K562 (cell line): ENCODE results near the gene SV2C.

Experiments used
- CHD4 ChIP-seq: fragments of 200-600 bp; sonication (generic); IDR thresholded peaks from 3 replicates; pipeline ENCODE4 v1.6.1; 2012; ENCODE audit warnings: low read depth, mild to moderate bottlenecking, mixed read lengths, low read length, inconsistent platforms; ENCODE audit not compliant: insufficient read depth, insufficient replicate concordance, poor library complexity, severe bottlenecking
- FIP1L1 ChIP-seq: fragments of 200-400 bp; formaldehyde crosslinking; IDR thresholded peaks from 2 replicates; pipeline ENCODE4 v1.6.1; 2018; ENCODE audit warnings: mild to moderate bottlenecking, low read depth, low read length; ENCODE audit not compliant: poor library complexity, severe bottlenecking
- FOXP1 ChIP-seq: sonication (generic); formaldehyde crosslinking; IDR thresholded peaks from 2 replicates; pipeline ENCODE4 v1.8.0; 2022; ENCODE audit warnings: mild to moderate bottlenecking, missing genetic modification reagents
- GATA2 ChIP-seq: sonication (generic); formaldehyde crosslinking; IDR thresholded peaks from 2 replicates; pipeline ENCODE4 v1.4.0; 2020; ENCODE audit warnings: mild to moderate bottlenecking, missing genetic modification reagents
- POLR2A ChIP-seq: fragments of 450-650 bp; conservative IDR thresholded peaks from 2 replicates; pipeline ENCODE4 v1.6.1; 2016
- SMARCA4 ChIP-seq: fragments of 450-650 bp; IDR thresholded peaks from 2 replicates; pipeline ENCODE4 v1.6.1; 2016
- TCF3 ChIP-seq: sonication (generic); formaldehyde crosslinking; IDR thresholded peaks from 2 replicates; pipeline ENCODE4 v1.4.0; 2020; ENCODE audit warnings: mild to moderate bottlenecking, missing genetic modification reagents
- ZNF165 ChIP-seq: fragments of 250-450 bp; sonication (Bioruptor Pico); IDR thresholded peaks from 2 replicates; pipeline ENCODE4 v1.4.0; 2020; ENCODE audit warnings: borderline replicate concordance
- TF ChIP-seq, protein P1 (sequence below), 3 experiments: IDR thresholded peaks in 2 of 3; conservative IDR thresholded peaks in 1 of 3; 2 replicates each; pipeline ENCODE4 v1.5.1; 2011 to 2012; ENCODE audit warnings: low read length in 3 of 3, mild to moderate bottlenecking in 3 of 3, control low read depth in 2 of 3, improper control_type of control experiment in 1 of 3, inconsistent platforms in 1 of 3, low read depth in 1 of 3, mixed read lengths in 1 of 3, moderate library complexity in 1 of 3; ENCODE audit not compliant: insufficient read depth in 2 of 3
- TF ChIP-seq, protein P2 (sequence below): sonication (generic); formaldehyde crosslinking; IDR thresholded peaks from 2 replicates; pipeline ENCODE4 v1.4.0; 2020; ENCODE audit warnings: mild to moderate bottlenecking, missing genetic modification reagents
- TF ChIP-seq, protein P3 (sequence below), 2 experiments: fragments of 450-650 bp; formaldehyde crosslinking in 1 of 2; IDR thresholded peaks; 2 replicates each; pipeline versions ENCODE4 v1.4.0 to v1.6.1; 2014 to 2020; ENCODE audit warnings: mild to moderate bottlenecking in 2 of 2, borderline replicate concordance in 1 of 2, low read depth in 1 of 2
- TF ChIP-seq, protein P4 (sequence below): fragments of 200-800 bp; sonication (Bioruptor generic); IDR thresholded peaks from 2 replicates; pipeline ENCODE4 v1.6.1; 2016; ENCODE audit warnings: missing genetic modification characterization, missing compliant biosample characterization

DNA sequence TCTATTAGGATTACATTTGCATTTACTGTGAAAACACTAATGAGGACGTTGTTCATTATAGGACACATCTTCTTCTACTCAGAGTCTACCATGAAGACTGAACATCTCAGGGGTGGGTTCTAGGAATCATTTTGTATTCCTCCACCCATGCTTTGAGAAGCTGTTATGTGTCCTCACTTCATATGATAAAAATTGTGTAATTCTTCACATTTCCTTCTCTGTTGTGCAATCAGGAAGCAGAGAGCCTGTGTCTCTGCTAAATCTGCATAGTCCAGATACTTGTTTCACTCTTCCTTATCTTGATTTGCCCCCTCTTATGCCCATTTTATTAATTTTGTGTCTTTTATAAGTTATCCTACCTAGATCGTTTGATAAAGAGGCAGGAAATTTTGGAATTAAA, 222.1 kb downstream of the SV2C start:
- no peak for TF ChIP-seq SMARCA4
- no peak for TF ChIP-seq FOXP1 (CRISPR knock-in tag)
- TF ChIP-seq FIP1L1, result no peak
- TF ChIP-seq ZNF165 (CRISPR knock-in tag), result no peak
- no peak for TF ChIP-seq GATA2 (CRISPR knock-in tag)
- no peak for TF ChIP-seq POLR2A
- TF ChIP-seq, protein P1, sequence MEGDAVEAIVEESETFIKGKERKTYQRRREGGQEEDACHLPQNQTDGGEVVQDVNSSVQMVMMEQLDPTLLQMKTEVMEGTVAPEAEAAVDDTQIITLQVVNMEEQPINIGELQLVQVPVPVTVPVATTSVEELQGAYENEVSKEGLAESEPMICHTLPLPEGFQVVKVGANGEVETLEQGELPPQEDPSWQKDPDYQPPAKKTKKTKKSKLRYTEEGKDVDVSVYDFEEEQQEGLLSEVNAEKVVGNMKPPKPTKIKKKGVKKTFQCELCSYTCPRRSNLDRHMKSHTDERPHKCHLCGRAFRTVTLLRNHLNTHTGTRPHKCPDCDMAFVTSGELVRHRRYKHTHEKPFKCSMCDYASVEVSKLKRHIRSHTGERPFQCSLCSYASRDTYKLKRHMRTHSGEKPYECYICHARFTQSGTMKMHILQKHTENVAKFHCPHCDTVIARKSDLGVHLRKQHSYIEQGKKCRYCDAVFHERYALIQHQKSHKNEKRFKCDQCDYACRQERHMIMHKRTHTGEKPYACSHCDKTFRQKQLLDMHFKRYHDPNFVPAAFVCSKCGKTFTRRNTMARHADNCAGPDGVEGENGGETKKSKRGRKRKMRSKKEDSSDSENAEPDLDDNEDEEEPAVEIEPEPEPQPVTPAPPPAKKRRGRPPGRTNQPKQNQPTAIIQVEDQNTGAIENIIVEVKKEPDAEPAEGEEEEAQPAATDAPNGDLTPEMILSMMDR (IDR thresholded peaks at IDR 0.05 in 2 of 3, conservative IDR thresholded peaks at IDR 0.05 in 1 of 3; ENCODE audit: insufficient read depth in 2 of 3, low read depth in 1 of 3, low read length in 3 of 3), result no peak
- TF ChIP-seq, protein P2, sequence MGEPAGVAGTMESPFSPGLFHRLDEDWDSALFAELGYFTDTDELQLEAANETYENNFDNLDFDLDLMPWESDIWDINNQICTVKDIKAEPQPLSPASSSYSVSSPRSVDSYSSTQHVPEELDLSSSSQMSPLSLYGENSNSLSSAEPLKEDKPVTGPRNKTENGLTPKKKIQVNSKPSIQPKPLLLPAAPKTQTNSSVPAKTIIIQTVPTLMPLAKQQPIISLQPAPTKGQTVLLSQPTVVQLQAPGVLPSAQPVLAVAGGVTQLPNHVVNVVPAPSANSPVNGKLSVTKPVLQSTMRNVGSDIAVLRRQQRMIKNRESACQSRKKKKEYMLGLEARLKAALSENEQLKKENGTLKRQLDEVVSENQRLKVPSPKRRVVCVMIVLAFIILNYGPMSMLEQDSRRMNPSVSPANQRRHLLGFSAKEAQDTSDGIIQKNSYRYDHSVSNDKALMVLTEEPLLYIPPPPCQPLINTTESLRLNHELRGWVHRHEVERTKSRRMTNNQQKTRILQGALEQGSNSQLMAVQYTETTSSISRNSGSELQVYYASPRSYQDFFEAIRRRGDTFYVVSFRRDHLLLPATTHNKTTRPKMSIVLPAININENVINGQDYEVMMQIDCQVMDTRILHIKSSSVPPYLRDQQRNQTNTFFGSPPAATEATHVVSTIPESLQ (CRISPR knock-in tag), result no peak
- TF ChIP-seq, protein P3, sequence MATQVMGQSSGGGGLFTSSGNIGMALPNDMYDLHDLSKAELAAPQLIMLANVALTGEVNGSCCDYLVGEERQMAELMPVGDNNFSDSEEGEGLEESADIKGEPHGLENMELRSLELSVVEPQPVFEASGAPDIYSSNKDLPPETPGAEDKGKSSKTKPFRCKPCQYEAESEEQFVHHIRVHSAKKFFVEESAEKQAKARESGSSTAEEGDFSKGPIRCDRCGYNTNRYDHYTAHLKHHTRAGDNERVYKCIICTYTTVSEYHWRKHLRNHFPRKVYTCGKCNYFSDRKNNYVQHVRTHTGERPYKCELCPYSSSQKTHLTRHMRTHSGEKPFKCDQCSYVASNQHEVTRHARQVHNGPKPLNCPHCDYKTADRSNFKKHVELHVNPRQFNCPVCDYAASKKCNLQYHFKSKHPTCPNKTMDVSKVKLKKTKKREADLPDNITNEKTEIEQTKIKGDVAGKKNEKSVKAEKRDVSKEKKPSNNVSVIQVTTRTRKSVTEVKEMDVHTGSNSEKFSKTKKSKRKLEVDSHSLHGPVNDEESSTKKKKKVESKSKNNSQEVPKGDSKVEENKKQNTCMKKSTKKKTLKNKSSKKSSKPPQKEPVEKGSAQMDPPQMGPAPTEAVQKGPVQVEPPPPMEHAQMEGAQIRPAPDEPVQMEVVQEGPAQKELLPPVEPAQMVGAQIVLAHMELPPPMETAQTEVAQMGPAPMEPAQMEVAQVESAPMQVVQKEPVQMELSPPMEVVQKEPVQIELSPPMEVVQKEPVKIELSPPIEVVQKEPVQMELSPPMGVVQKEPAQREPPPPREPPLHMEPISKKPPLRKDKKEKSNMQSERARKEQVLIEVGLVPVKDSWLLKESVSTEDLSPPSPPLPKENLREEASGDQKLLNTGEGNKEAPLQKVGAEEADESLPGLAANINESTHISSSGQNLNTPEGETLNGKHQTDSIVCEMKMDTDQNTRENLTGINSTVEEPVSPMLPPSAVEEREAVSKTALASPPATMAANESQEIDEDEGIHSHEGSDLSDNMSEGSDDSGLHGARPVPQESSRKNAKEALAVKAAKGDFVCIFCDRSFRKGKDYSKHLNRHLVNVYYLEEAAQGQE (IDR thresholded peaks at IDR 0.05; ENCODE audit: borderline replicate concordance), result no peak
- TF ChIP-seq, protein P3 (CRISPR knock-in tag; IDR thresholded peaks at IDR 0.05; ENCODE audit: low read depth), result no peak
- TF ChIP-seq, protein P4, sequence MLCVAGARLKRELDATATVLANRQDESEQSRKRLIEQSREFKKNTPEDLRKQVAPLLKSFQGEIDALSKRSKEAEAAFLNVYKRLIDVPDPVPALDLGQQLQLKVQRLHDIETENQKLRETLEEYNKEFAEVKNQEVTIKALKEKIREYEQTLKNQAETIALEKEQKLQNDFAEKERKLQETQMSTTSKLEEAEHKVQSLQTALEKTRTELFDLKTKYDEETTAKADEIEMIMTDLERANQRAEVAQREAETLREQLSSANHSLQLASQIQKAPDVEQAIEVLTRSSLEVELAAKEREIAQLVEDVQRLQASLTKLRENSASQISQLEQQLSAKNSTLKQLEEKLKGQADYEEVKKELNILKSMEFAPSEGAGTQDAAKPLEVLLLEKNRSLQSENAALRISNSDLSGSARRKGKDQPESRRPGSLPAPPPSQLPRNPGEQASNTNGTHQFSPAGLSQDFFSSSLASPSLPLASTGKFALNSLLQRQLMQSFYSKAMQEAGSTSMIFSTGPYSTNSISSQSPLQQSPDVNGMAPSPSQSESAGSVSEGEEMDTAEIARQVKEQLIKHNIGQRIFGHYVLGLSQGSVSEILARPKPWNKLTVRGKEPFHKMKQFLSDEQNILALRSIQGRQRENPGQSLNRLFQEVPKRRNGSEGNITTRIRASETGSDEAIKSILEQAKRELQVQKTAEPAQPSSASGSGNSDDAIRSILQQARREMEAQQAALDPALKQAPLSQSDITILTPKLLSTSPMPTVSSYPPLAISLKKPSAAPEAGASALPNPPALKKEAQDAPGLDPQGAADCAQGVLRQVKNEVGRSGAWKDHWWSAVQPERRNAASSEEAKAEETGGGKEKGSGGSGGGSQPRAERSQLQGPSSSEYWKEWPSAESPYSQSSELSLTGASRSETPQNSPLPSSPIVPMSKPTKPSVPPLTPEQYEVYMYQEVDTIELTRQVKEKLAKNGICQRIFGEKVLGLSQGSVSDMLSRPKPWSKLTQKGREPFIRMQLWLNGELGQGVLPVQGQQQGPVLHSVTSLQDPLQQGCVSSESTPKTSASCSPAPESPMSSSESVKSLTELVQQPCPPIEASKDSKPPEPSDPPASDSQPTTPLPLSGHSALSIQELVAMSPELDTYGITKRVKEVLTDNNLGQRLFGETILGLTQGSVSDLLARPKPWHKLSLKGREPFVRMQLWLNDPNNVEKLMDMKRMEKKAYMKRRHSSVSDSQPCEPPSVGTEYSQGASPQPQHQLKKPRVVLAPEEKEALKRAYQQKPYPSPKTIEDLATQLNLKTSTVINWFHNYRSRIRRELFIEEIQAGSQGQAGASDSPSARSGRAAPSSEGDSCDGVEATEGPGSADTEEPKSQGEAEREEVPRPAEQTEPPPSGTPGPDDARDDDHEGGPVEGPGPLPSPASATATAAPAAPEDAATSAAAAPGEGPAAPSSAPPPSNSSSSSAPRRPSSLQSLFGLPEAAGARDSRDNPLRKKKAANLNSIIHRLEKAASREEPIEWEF (CRISPR knock-in tag), result no peak
- no peak for TF ChIP-seq CHD4
- no peak for TF ChIP-seq TCF3 (CRISPR knock-in tag)
